Activated CD4-positive, alpha-beta T cell treated with anti-CD3 and anti-CD28 coated beads for 36 hours (primary cell): ENCODE results near the gene PNMA8B. TPM values are rescaled to one million over a fixed set of nuclear protein-coding genes. Genes with fewer than 3 reads are reported as not detected.
A peak's percentile ranks its signal among the peaks of the same experiment; 100 is the strongest.

Experiments used
- ATAC-seq: fragments of 200-7000 bp; cut with Tn5 transposase; one replicate; pipeline ENCODE4 v1.10.0; 2021; ENCODE audit warnings: mild to moderate bottlenecking, moderate library complexity
- CTCF ChIA-PET: fragments of 350-600 bp; sonication (Branson Sonifier 250); formaldehyde crosslinking; loops from one replicate; lab custom pipeline; 2021; ENCODE audit warnings: antibody characterized with exemption; lab: Charles Lee
- POLR2A ChIA-PET: fragments of 350-600 bp; sonication (Branson Sonifier 250); formaldehyde crosslinking; loops from one replicate; lab custom pipeline; 2021; ENCODE audit warnings: antibody characterized with exemption, inconsistent platforms; lab: Charles Lee
- DNase-seq: peaks from one replicate; pipeline ENCODE4 v3.0.0-alpha.2; 2020
- H3K27ac Mint-ChIP-seq: one replicate; pipeline ENCODE4 v1.8.0; 2021; ENCODE audit warnings: mixed read lengths
- H3K27me3 Mint-ChIP-seq: one replicate; pipeline ENCODE4 v1.8.0; 2021; ENCODE audit warnings: mixed read lengths
- H3K36me3 Mint-ChIP-seq: one replicate; pipeline ENCODE4 v1.8.0; 2021; ENCODE audit warnings: low read depth, mixed read lengths
- H3K4me1 Mint-ChIP-seq: one replicate; pipeline ENCODE4 v1.8.0; 2021; ENCODE audit warnings: mixed read lengths
- H3K4me3 Mint-ChIP-seq: one replicate; pipeline ENCODE4 v1.8.0; 2021; ENCODE audit warnings: mild to moderate bottlenecking, moderate library complexity, mixed read lengths
- H3K9me3 Mint-ChIP-seq: one replicate; pipeline ENCODE4 v1.8.0; 2021; ENCODE audit warnings: low read depth, mixed read lengths
- intact Hi-C, 2 experiments: fragments of 100-400 bp; cut with DNase I in 1 of 2; cut with micrococcal nuclease in 1 of 2; formaldehyde crosslinking; loops; one replicate each; pipeline versions ENCODE4 v1.14.2 to v1.15.1; 2022 to 2024; cut with DNase I, micrococcal nuclease
- total RNA-seq, 2 experiments: library from RNA; stranded (reverse); gene quantifications; one replicate each; pipeline ENCODE4 v1.2.3, GENCODE V29; 2021

PNMA8B gene
- total RNA-seq, 2 experiments from 2014 or later, result 0.07 to 0.14 TPM

GRCh38 chr19:46487178-46487801 lies 8.4 kb downstream of the PNMA8B start:
- CTCF ChIA-PET, result interaction anchor here (0.6 to 2.9 kb wide), 15 partner anchors 10 to 736 kb away, joined by 3 to 19 read pairs (median 3); no protein-coding TSS in a partner anchor
- ATAC-seq (no peak), DNase-seq (no peak)
- no peak overlapping the region for H3K4me3 Mint-ChIP-seq
- no peaks in the 10 kb centered on the region for H3K9me3 Mint-ChIP-seq
- peaks cover 64% of the 10 kb centered on the region for H3K27me3 Mint-ChIP-seq
- intact Hi-C loops, result loop anchor here (1.0 to 5.0 kb wide), 4 partner anchors 85 to 410 kb away; no protein-coding TSS in a partner anchor
- H3K4me1 Mint-ChIP-seq, result peaks cover 9% of the 10 kb centered on the region
- H3K36me3 Mint-ChIP-seq, result no peaks in the 10 kb centered on the region
- POLR2A ChIA-PET, result no interaction called here
- no peak overlapping the region for H3K27ac Mint-ChIP-seq

GRCh38 chr19:46486358-46486757 lies 9.3 kb downstream of the PNMA8B start:
- no peak overlapping the region for H3K27ac Mint-ChIP-seq
- no peaks in the 10 kb centered on the region for H3K9me3 Mint-ChIP-seq
- peaks cover 9% of the 10 kb centered on the region for H3K4me1 Mint-ChIP-seq
- no peak for ATAC-seq
- intact Hi-C loops, result loop anchor here (2.0 to 5.0 kb wide), 3 partner anchors 92 to 409 kb away; no protein-coding TSS in a partner anchor
- CTCF ChIA-PET, result no interaction called here
- no peak for DNase-seq
- POLR2A ChIA-PET, result no interaction called here
- peaks cover 63% of the 10 kb centered on the region for H3K27me3 Mint-ChIP-seq
- no peaks in the 10 kb centered on the region for H3K36me3 Mint-ChIP-seq
- no peak overlapping the region for H3K4me3 Mint-ChIP-seq

- intact Hi-C loops, result loop anchor here in 1 of 2 experiments (5.0 kb wide), 1 partner anchor 407 kb away; no protein-coding TSS in a partner anchor
- H3K4me3 Mint-ChIP-seq, result no peak overlapping the region
- no peak overlapping the region for H3K27ac Mint-ChIP-seq
- peaks cover 9% of the 10 kb centered on the region for H3K4me1 Mint-ChIP-seq
- CTCF ChIA-PET, result interaction anchor here (0.5 to 2.0 kb wide), 8 partner anchors 55 to 833 kb away, joined by 3 to 12 read pairs (median 4); no protein-coding TSS in a partner anchor
- ATAC-seq (no peak), DNase-seq (no peak)
- no peaks in the 10 kb centered on the region for H3K9me3 Mint-ChIP-seq
- POLR2A ChIA-PET, result no interaction called here
- H3K36me3 Mint-ChIP-seq, result no peaks in the 10 kb centered on the region
- peaks cover 55% of the 10 kb centered on the region for H3K27me3 Mint-ChIP-seq
Observed at GRCh38 chr19:46484656-46485055, 11.0 kb downstream of the PNMA8B start.

GRCh38 chr19:46482631-46483030 lies 13.0 kb downstream of the PNMA8B start:
- Mint-ChIP-seq H3K27ac (no peak overlapping the region), H3K9me3 (no peaks in the 10 kb centered on the region), H3K4me1 (peaks cover 8% of the 10 kb centered on the region), H3K4me3 (no peak overlapping the region), H3K36me3 (no peaks in the 10 kb centered on the region), H3K27me3 (peaks cover 44% of the 10 kb centered on the region)
- ATAC-seq (no peak), DNase-seq (no peak)
- POLR2A ChIA-PET, result no interaction called here
- CTCF ChIA-PET, result interaction anchor here (0.7 to 2.0 kb wide), 4 partner anchors 9 to 88 kb away, joined by 3 to 12 read pairs (median 4); no protein-coding TSS in a partner anchor
- intact Hi-C loops, result no loop called here

- Mint-ChIP-seq H3K9me3 (no peaks in the 10 kb centered on the region), H3K36me3 (no peaks in the 10 kb centered on the region), H3K27ac (no peak overlapping the region), H3K4me3 (no peak overlapping the region), H3K27me3 (peaks cover 40% of the 10 kb centered on the region), H3K4me1 (peaks cover 5% of the 10 kb centered on the region)
- POLR2A ChIA-PET, result no interaction called here
- ATAC-seq, result no peak
- intact Hi-C loops, result no loop called here
- DNase-seq, result no peak
- CTCF ChIA-PET, result interaction anchor here (0.7 to 1.7 kb wide), 2 partner anchors 46 to 86 kb away, joined by 4 to 6 read pairs; no protein-coding TSS in a partner anchor
Observed at GRCh38 chr19:46481947-46482346, 13.7 kb downstream of the PNMA8B start.

GRCh38 chr19:46481223-46481848 lies 14.3 kb downstream of the PNMA8B start:
- Mint-ChIP-seq H3K36me3 (no peaks in the 10 kb centered on the region), H3K4me1 (peaks cover 5% of the 10 kb centered on the region), H3K27ac (no peak overlapping the region), H3K9me3 (no peaks in the 10 kb centered on the region), H3K4me3 (no peak overlapping the region), H3K27me3 (peaks cover 34% of the 10 kb centered on the region)
- DNase-seq (no peak), ATAC-seq (no peak)
- CTCF ChIA-PET, result interaction anchor here (0.7 kb wide), 1 partner anchor 85 kb away, joined by 6 read pairs; no protein-coding TSS in a partner anchor
- intact Hi-C loops, result no loop called here
- POLR2A ChIA-PET, result no interaction called here

- Mint-ChIP-seq H3K36me3 (no peaks in the 10 kb centered on the region), H3K27me3 (peaks cover 32% of the 10 kb centered on the region), H3K27ac (no peak overlapping the region), H3K4me1 (peaks cover 5% of the 10 kb centered on the region), H3K9me3 (no peaks in the 10 kb centered on the region), H3K4me3 (no peak overlapping the region)
- DNase-seq, result no peak
- intact Hi-C loops, result no loop called here
- ATAC-seq, result no peak
- ChIA-PET CTCF (interaction anchor here (0.6 to 1.2 kb wide), 2 partner anchors 20 to 36 kb away, joined by 3 read pairs; no protein-coding TSS in a partner anchor), POLR2A (no interaction called here)
Observed at GRCh38 chr19:46480415-46480814, 15.3 kb downstream of the PNMA8B start.

- intact Hi-C loops, result no loop called here
- ChIA-PET POLR2A (no interaction called here), CTCF (interaction anchor here (0.6 to 1.0 kb wide), 2 partner anchors 36 to 59 kb away, joined by 3 read pairs; no protein-coding TSS in a partner anchor)
- peak; percentile 44 for DNase-seq
- no peak overlapping the region for H3K4me3 Mint-ChIP-seq
- no peaks in the 10 kb centered on the region for H3K36me3 Mint-ChIP-seq
- peaks cover 5% of the 10 kb centered on the region for H3K4me1 Mint-ChIP-seq
- H3K27me3 Mint-ChIP-seq, result peaks cover 39% of the 10 kb centered on the region
- H3K27ac Mint-ChIP-seq, result no peak overlapping the region
- H3K9me3 Mint-ChIP-seq, result no peaks in the 10 kb centered on the region
- ATAC-seq, result peak; percentile 49
Observed at GRCh38 chr19:46478356-46478986, 17.2 kb downstream of the PNMA8B start.

GRCh38 chr19:46475986-46476385 lies 19.7 kb downstream of the PNMA8B start:
- Mint-ChIP-seq H3K9me3 (no peaks in the 10 kb centered on the region), H3K4me3 (no peak overlapping the region), H3K27me3 (peaks cover 43% of the 10 kb centered on the region), H3K27ac (no peak overlapping the region), H3K4me1 (peaks cover 5% of the 10 kb centered on the region), H3K36me3 (no peaks in the 10 kb centered on the region)
- ATAC-seq (no peak), DNase-seq (no peak)
- intact Hi-C loops, result no loop called here
- CTCF ChIA-PET, result interaction anchor here (0.7 to 1.0 kb wide), 2 partner anchors 71 to 106 kb away, joined by 3 read pairs; no protein-coding TSS in a partner anchor
- POLR2A ChIA-PET, result no interaction called here

GRCh38 chr19:46474211-46474610 lies 21.5 kb downstream of the PNMA8B start:
- ChIA-PET POLR2A (no interaction called here), CTCF (interaction anchor here (1.3 kb wide), 1 partner anchor 9 kb away, joined by 3 read pairs; no protein-coding TSS in a partner anchor)
- Mint-ChIP-seq H3K27ac (no peak overlapping the region), H3K4me3 (no peak overlapping the region), H3K36me3 (no peaks in the 10 kb centered on the region), H3K4me1 (peaks cover 5% of the 10 kb centered on the region), H3K27me3 (peaks cover 55% of the 10 kb centered on the region), H3K9me3 (no peaks in the 10 kb centered on the region)
- intact Hi-C loops, result no loop called here
- ATAC-seq, result no peak
- no peak for DNase-seq

GRCh38 chr19:46472592-46472991 lies 23.1 kb downstream of the PNMA8B start:
- no peaks in the 10 kb centered on the region for H3K4me1 Mint-ChIP-seq
- no peaks in the 10 kb centered on the region for H3K9me3 Mint-ChIP-seq
- no peak overlapping the region for H3K4me3 Mint-ChIP-seq
- DNase-seq (no peak), ATAC-seq (no peak)
- ChIA-PET CTCF (interaction anchor here (0.5 kb wide), 1 partner anchor 70 kb away, joined by 3 read pairs; no protein-coding TSS in a partner anchor), POLR2A (no interaction called here)
- intact Hi-C loops, result no loop called here
- no peaks in the 10 kb centered on the region for H3K36me3 Mint-ChIP-seq
- H3K27ac Mint-ChIP-seq, result no peak overlapping the region
- peaks cover 48% of the 10 kb centered on the region for H3K27me3 Mint-ChIP-seq
